GM21723 (cell line): Measurements from ENCODE around the gene LIPI.
"Not testable (repeated sequence)": the region's sequence is repeated elsewhere in the genome, so short reads cannot be mapped to it uniquely, and the experiment has no call there.

ENCODE experiments used
- ATAC-seq: cut with Tn5 transposase; IDR thresholded peaks from one replicate; pipeline ENCODE4 v1.9.1; 2021; ENCODE audit warnings: mild to moderate bottlenecking, moderate library complexity; ENCODE audit not compliant: unreplicated experiment

Gene LIPI

DNA sequence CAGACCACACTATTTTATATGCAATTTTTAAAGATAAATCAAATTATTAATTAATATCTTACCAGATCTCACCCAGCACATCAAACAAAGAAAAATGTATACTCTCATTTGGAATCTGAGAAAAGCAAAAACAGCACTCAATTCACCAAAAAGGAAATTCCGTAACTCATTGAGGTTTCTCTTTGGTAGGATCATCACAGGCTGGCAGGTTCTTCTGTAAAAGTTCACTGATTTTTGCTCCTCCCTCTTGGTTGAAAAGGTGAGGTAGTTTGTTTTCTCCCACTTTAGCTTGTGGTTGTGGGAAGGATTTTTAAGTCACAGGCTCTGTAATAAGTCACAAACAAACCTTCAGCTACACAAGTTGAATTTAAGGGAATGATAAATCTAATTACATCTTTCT is at the start of gene LIPI:
TSS of gene LIPI (minus strand) at position 218 of the 400 bp plus-strand sequence. CDS start at position 108, 110 bp downstream.
- no peak for ATAC-seq

DNA sequence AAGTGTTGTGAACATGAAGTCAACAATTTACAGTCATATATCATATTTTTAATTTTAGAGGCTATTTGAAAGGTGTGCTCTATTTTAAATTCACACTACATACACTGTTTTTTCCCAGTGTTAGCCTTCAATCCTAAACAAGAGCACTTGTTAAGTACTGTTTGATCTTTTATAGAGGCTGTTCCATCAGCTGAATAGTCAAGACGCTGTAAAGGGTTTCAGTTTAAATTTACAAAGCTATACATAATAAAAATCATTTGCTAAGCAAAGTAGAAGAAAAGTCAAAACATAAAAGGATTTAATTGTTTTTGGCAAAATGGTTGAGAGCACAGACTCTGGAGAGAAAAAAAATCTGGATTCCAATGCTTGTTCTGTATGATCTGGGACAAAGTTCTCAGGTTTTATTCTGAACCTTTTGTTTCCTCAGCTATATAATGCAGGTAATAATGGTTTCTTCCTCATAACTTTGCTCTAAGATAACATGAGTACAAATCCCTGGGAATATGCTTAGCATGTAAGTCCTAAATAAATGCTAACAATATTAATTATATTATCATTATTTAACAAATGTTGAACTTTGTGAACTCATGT is 49.5 kb upstream of the LIPI start:
- ATAC-seq: no peak

DNA sequence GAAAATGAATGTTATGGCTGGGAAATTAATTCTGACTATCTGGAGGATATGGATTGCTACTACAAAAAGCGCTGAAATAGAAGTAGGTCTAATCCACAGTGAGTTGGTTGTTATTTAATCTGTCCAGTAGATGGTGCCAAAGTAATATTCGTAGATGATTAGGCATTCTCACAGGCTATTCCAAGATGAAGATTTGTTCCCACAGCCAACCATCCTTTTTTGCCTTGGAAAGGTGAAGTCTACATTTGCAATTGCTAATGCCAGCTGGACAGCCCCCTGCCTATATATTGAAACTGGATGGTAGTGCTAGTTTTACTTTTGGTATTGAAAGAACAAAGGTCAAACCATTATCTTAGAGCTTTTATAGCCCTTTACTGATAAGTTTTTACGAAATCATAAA is 49.0 kb upstream of the LIPI start:
- peak; percentile 83 for ATAC-seq

DNA sequence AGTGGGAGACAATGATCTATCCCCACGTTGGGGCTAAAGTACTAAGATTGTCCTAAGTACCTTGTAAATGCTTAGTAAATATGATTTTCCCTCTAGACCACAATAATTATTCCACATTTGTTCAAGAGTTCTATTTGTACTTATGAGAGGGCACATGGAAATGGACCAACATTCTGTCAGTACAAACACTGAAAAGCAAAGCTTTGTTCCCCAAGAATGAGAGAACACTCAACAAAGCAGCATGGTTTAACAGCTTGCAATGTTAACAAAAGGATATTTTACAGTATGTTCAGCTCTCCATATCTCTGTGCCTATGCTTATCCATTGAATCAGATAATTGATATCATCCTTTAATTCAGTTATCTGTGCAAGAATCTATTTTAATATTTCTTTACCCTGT is 40.6 kb upstream of the LIPI start:
- ATAC-seq: no peak

DNA sequence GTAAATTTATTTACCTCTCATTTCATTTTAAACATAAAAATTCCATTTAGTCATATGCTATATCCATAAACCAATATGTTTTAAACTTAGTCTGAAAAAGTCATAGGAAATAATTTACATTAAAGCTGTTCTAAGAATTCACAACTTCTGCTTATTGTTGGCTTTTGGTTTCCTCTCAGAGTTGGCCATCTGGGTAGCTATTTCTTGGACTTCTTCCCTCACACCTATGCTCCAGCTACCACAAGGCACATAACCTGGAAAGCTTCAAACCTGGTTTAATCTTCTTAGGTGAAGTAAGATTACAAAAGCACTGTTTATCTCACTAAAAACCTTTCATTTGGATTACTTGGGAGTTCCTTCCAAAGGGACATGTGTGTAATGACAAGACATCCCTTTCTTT is 35.0 kb upstream of the LIPI start:
- no peak for ATAC-seq

DNA sequence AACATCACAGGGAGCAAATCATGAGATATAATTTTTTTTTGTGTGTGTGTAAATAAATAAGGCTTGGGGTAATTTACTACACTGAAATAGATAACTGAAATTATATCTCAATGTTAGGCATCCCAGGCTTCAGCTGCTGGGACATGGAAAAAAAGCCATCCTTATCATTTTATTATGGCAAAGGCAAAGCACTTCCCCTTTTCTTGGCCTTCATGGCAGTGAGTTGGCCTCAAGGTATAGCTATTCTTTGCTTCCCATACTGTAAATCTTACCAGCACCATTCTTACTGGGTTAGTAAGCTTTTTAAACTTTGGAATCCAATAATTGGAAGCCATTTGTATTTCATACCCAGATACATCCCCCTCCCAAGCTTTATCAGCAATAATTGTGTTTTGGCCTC is 34.2 kb upstream of the LIPI start:
- no peak for ATAC-seq

DNA sequence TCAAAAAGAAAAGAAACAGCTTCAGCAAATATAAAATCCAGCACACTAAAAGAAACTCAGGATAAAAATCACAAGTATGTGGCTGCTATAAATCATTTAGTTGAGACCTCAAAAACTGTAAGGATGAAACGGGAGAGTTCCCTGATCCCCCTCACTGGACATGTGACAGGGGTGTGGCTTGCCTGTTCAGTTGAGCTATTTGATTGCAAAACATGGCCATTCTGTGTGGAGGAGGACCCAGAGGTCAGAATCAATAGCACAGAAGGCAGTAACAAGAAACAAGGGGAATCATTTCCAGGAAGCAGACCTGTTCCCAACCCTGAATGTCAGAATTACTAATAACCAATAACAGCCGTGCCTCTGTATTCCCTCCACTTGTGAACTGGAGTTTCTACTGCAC is 33.1 kb upstream of the LIPI start:
- ATAC-seq: no peak

DNA sequence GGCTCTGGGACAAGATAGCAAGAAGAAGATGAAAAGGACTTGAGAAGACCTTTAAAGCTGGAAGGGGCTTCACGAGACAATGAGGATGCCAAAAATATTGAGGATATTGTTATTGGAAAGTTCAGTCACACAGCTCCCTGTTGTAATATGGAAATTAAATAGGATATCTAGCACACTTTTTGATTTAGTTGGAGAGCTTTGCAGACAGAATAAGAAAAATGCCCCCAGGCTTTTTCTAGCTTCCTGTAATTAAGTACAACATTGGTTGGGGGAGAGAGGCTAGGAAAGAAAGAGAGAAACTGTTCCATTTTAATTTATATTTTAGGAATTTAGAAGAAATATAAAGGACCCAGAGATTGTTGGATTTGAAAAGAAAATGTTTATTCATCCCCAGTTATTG is 32.7 kb upstream of the LIPI start:
- ATAC-seq: no peak

DNA sequence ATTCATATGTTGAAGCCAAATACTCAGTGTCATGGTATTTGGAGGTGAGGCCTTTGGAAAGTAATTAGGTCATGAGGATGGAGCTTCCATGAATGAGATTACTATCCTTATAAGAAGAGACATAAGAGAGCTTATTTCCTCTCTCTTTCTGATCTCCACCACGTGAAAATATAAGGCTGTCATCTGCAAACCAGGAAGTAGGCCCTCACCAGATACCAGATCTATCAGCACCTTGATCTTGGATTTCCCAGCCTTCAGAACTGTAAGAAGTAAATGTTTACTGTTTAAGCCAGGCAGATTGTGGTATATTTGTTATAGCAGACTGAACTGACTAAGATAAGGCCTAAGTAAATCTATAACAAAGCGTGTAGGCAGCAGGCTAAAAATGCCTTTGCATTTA is 30.5 kb upstream of the LIPI start:
- ATAC-seq: no peak

DNA sequence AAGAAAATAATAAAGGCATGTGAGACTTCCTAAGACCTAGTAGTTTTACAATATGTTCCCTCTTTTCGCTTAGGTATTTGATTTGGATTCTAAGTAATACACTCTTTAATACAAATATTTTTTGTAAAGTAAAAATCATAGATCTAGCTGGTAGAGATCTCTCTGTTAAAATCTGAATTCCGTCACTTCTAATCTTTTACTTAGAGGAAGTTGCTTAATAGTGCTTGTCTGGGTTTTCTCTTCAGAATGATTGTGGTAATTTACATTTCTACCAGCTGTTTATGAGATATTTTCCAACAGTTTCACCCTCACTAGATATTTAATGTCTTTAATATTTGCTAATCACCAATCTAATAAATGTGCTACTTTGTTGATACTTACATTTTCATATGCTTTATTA is 28.5 kb upstream of the LIPI start:
- ATAC-seq: no peak

DNA sequence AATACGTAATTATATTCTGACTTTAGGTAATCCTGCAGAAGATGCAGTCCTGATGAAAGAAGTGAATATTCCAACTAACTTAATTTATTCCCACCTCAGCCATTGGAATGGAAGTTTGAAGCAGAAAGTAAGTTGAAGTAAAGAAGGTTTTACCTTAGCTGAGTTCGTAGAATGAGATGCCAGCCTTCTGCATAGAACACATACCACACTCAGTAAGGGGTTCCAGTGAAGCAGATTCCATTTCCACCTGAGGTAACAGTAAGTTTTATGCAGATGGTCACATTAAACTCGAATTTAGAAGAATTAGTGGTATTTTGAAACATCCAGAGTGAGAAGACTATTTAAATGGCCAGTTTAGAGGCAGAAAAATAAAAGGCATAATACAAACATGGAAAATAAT is 25.4 kb upstream of the LIPI start:
- no peak for ATAC-seq

DNA sequence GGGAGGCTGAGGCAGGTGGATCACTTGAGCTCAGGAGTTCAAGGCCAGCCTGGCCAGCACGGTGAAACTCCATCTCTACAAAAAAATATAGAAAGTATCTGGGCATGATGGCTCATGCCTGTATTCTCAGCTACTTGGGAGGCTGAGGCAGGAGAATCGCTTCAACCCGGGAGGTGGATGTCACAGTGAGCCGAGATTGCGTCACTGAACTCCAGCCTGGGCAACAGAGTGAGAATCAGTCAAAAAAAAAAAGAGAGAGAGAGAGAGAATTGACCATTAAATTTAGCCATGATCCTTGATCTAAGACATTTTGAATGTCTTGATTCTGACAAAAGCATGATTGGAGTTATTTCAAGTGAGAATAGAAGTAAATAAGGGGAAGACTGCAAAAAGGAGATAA is 24.3 kb upstream of the LIPI start:
- no peak for ATAC-seq

DNA sequence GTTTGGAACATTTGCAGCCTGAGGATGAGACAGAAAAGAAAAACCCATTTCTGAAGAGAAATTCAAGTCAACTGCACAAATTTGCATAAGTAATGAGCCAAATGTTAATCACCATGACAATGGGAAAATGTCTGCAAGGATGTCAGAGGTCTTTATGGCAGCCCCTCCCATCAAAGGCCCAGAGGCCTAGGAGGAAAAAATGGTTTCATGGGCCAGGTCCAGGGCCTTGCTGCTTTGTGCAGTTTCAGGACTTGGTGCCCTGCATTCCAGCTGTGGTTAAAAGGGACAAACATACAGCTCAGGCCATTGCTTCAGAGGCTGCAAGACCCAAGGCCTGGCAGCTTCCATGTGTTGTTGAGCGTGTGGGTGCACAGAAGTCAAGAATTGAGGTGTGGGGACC is 18.6 kb upstream of the LIPI start:
- ATAC-seq: no peak

DNA sequence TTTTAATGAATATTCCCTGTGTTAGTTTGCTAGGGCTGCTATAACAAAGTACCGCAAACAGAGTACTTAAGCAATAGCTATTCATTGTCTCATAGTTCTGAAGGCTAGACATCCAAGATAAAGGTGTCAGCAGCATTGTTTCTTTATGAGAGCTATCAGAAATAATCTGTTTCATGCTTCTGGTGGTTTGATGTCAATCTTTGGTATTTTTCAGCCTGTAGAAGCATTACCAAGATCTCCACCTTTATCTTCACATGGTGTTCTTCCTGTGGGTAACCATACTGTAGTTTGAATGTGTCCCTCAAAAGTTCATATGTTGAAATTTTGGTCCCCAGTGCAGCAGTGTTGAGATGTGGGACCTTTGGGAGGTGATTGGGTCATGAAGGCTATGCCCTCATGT is 12.6 kb upstream of the LIPI start:
- ATAC-seq: no peak

DNA sequence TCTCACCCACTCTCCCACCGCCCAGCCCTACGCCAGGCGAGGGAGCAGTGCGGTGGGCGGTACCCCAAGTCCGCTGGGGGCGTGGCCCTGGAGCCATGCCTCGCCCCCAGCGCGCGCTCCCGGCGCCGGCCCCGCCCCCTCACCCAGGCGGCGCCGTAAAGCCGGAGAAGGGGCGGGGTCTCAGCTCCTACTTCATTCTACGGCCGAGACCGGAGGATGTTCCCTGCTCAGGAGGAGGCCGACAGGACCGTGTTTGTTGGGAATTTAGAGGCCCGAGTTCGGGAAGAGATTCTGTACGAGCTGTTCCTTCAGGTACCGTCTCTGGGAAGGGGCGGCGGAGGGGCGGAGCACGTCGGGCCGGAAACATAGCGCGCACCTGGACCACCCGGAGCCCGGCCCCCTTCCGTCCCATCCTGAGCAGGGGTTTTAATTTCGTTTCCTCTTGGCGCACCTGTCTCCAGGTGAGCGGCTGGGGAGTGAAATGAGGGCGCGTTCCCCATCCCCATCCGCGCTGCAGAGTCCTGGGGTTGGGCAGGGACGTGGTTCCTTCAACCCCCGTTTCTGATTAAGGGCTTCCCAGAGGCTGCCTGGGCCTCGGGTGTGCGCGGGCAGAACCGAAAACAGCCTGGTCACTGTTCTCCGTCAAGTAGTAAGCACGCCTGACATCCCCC is 5.4 kb upstream of the LIPI start, which contains the start of gene RBM11:
TSS of gene RBM11 (plus strand) at position 187 of the 671 bp plus-strand sequence. CDS start at position 217, 30 bp downstream.
- ATAC-seq: peak; percentile 96

DNA sequence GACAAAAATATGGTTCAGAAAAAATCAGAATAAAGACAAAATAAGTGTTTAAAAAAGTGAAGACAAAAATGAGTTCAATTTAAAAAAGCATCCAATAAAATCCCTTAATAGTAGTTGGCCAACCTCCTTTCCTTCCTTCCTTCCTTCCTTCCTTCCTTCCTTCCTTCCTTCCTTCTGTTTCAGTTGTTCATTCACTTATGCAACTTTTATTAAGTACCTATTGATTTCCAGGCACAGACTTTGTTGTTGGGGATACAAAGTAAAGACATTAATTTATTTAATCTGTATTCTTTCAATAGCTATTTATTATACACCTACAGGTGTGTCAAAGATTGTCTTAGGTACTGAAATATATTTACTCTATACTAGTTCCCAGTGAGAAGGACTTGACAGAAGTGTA is 2.4 kb upstream of the LIPI start:
- ATAC-seq: no peak

DNA sequence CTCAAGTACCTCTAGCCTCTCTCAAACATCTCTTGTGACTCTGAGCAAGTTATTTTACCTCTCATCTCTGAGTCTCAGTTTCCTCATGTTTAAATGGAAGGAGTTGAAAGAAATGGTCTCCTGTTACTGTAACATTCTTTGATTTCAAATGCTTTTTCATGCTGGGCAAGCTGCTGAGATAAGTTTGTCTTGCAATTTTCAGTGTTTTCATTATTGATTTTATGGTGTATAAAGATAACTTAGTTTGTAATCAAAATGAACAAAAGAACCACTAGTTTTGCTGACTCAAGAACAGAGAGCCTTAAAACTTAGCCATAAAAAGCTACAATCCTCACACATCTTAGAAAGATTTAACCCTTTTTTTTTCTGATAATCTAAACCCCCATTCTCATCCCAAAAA is 4.5 kb downstream of the LIPI start:
- no peak for ATAC-seq

DNA sequence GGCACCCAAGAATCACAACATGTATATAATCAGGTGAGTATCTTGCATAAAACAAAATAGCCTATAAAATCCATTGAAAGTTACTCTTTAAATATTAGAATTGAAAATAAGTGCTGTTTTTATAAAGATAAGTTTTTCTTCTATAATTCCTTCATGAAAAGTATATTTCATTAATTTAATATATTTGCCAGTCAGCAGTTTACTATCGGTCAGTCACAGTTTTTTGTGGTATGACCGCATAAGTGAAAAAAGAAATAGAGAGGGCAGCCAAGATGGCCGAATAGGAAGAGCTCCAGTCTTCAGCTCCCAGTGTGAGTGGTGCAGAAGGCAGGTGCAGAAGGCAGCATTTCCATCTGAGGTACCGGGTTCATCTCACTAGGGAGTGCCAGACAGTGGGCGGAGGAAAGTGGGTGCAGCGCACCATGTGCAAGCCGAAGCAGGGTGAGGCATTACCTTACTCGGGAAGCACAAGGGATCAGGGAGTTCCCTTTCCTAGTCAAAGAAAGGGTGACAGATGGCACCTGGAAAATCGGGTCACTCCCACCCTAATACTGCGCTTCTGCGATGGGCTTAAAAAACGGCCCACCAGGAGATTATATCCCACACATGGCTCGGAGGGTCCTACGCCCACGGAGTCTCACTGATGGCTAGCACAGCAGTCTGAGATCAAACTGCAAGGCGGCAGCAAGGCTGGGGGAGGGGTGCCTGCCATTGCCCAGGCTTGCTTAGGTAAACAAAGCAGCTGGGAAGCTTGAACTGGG is 44.1 kb downstream of the LIPI start:
- not testable (repeated sequence) for ATAC-seq

DNA sequence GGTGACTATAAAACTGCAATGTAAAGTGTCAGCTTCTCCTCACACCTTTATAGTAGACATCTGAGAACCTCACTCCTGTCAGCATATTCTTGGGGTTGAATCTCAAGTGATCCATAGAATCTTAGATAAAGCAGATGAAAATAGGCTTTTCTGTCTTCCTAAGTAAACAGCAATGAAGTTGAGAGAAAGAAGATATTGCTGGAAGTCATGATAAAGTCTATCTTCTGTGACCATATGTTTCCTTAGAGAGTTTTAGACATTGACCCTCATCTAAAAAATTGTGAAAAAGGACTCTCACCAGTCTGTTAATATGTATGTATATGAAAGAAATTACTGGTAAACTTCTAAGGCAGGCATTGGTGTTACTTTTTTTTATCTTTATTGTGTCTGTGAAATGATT is 66.8 kb downstream of the LIPI start:
- no peak for ATAC-seq

DNA sequence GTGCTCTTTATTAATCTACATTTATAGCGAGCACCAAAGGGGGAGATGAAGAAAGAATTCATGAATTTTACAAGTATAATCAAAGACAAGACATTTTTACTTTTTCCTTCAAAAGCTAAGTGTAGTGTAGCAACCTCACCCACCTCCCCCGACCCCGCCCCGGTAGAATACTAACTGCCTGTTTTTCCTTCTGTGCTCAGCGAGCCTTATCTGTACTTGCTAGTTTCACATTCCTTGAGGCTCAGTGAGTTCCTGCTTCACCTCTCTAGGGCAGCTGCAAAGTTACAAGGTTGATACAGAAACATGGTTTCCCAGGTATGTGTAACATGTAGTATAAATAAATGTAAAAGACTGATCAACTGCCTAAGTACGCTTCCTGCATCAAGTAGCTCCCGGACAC is 86.5 kb downstream of the LIPI start:
- no peak for ATAC-seq

DNA sequence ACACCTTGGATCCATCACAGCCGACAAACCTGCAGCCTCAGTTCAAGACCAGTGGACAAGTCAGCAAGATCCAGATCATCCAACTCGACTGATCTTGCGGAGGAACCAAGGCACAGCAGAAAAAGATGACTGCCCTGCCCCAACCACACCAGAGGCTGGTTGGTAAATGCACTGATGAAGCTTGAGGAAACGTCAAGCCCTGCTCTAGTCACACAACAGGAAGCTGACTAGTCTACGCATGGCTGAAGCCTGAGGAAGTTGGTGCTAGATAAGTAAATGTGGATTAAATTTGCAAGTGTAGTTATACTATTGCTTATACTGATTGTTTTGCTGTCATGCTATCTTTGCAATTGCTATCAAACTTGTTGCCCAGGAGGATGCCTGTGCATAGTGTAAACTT is 89.0 kb downstream of the LIPI start:
- no peak for ATAC-seq

DNA sequence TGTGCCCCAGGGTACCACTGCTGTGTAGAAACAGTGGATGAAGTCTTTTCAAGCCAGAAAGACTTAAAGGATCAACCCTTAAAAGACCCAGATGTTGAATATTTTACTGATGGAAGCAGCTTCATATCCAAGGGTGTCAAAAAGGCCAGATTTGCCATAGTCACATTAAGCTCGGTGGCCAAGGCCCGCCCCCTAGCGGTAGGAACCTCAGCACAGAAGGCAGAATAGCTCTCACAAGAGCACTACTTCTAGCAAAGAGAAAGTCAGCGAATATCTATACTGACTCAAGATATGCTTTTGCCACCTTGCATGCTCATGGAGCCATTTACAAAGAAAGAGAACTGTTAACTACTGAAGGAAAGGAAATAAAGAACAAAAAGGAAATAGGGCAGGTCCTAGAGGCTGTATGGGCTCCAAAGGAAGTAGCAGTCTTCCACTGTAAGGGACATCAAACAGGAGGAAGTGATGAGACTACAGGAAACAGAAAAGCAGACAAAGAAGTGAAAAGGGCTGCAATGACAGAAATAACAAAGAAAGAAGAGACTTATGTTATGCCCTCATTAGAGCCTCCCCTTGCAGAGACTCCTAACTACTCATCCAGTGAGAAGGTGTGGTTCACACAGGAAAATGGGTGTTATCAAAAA is 90.5 kb downstream of the LIPI start:
- ATAC-seq: peak; percentile 50
